Measurements from ENCODE around the gene KDM6B.

Gene KDM6B

DNA sequence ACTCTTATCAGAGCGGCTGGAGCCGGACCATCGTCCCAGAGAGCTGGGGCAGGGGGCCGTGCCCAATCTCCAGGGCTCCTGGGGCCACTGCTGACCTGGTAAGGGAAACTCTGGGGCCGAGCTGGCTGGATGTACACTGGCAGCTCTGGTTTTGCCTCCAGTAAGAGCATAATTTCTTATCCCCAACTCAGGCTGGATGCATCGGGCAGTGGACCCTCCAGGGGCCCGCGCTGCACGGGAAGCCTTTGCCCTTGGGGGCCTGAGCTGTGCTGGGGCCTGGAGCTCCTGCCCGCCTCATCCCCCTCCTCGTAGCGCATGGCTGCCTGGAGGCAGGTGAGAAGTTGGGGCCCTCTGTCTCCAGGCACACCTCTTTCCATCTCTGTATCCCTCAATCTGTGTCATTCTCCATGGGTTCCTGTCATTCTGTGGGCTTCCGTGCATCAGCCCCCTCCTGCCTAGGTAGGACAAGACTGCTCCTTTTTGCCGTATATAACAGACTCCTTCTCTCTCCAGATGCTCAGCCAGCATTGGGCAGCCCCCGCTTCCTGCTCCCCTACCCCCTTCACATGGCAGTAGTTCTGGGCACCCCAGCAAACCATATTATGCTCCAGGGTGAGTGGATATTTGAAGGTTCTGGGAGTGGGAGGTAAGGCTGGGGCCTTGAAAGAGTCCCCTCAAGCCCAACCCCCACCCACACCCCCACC, 11.5 kb downstream of the KDM6B start:
- H3K27ac ChIP-seq: peak overlapping the region; percentile 99
- TF ChIP-seq ZFX (IDR thresholded peaks at IDR 0.05; ENCODE audit: borderline replicate concordance): no peak
- TF ChIP-seq, protein P1, sequence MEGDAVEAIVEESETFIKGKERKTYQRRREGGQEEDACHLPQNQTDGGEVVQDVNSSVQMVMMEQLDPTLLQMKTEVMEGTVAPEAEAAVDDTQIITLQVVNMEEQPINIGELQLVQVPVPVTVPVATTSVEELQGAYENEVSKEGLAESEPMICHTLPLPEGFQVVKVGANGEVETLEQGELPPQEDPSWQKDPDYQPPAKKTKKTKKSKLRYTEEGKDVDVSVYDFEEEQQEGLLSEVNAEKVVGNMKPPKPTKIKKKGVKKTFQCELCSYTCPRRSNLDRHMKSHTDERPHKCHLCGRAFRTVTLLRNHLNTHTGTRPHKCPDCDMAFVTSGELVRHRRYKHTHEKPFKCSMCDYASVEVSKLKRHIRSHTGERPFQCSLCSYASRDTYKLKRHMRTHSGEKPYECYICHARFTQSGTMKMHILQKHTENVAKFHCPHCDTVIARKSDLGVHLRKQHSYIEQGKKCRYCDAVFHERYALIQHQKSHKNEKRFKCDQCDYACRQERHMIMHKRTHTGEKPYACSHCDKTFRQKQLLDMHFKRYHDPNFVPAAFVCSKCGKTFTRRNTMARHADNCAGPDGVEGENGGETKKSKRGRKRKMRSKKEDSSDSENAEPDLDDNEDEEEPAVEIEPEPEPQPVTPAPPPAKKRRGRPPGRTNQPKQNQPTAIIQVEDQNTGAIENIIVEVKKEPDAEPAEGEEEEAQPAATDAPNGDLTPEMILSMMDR (IDR thresholded peaks at IDR 0.05): no peak

GRCh38 chr17:7846063-7846735, 12.2 kb downstream of the KDM6B start:
- TF ChIP-seq ZFX (IDR thresholded peaks at IDR 0.05; ENCODE audit: borderline replicate concordance): no peak
- TF ChIP-seq, protein P1 (IDR thresholded peaks at IDR 0.05): no peak
- peak overlapping the region; percentile 99 for H3K27ac ChIP-seq

DNA sequence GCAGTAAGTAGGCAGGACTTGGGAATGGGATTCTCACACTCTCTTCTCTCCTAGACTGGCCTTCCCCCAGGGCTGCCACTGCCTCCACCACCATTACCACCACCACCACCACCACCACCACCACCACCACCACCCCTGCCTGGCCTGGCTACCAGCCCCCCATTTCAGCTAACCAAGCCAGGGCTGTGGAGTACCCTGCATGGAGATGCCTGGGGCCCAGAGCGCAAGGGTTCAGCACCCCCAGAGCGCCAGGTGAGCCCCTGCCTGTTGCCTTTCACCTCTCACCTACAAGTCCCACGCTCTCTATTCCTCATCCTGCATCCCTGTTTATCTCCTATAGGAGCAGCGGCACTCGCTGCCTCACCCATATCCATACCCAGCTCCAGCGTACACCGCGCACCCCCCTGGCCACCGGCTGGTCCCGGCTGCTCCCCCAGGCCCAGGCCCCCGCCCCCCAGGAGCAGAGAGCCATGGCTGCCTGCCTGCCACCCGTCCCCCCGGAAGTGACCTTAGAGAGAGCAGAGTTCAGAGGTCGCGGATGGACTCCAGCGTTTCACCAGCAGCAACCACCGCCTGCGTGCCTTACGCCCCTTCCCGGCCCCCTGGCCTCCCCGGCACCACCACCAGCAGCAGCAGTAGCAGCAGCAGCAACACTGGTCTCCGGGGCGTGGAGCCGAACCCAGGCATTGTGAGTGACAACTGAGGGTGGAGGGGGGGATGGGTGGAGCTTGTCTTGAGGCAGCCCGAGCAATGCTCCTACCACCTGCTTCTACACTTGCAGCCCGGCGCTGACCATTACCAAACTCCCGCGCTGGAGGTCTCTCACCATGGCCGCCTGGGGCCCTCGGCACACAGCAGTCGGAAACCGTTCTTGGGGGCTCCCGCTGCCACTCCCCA, 13.0 kb downstream of the KDM6B start:
- peak overlapping the region; percentile 99; the same call in 1 of the 2 replicates for H3K27ac ChIP-seq
- TF ChIP-seq, protein P1 (IDR thresholded peaks at IDR 0.05): no peak
- no peak for TF ChIP-seq ZFX (IDR thresholded peaks at IDR 0.05; ENCODE audit: borderline replicate concordance)

GRCh38 chr17:7848131-7848579, 14.1 kb downstream of the KDM6B start:
- TF ChIP-seq, protein P1 (IDR thresholded peaks at IDR 0.05): no peak
- TF ChIP-seq ZFX (IDR thresholded peaks at IDR 0.05; ENCODE audit: borderline replicate concordance): no peak
- H3K27ac ChIP-seq: 0 out of 2 replicates have a peak overlapping the region, but pooled peaks have one; percentile 7

GRCh38 chr17:7848739-7849129, 14.7 kb downstream of the KDM6B start:
- H3K27ac ChIP-seq: peak overlapping the region; percentile 98
- TF ChIP-seq, protein P1 (IDR thresholded peaks at IDR 0.05): no peak
- no peak for TF ChIP-seq ZFX (IDR thresholded peaks at IDR 0.05; ENCODE audit: borderline replicate concordance)

DNA sequence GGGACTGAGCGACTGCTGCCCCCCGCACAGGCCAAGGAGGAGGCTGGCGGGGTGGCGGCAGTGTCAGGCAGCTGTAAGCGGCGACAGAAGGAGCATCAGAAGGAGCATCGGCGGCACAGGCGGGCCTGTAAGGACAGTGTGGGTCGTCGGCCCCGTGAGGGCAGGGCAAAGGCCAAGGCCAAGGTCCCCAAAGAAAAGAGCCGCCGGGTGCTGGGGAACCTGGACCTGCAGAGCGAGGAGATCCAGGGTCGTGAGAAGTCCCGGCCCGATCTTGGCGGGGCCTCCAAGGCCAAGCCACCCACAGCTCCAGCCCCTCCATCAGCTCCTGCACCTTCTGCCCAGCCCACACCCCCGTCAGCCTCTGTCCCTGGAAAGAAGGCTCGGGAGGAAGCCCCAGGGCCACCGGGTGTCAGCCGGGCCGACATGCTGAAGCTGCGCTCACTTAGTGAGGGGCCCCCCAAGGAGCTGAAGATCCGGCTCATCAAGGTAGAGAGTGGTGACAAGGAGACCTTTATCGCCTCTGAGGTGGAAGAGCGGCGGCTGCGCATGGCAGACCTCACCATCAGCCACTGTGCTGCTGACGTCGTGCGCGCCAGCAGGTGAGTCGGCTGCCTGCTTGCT, 15.2 kb downstream of the KDM6B start:
- TF ChIP-seq, protein P1 (IDR thresholded peaks at IDR 0.05): no peak
- TF ChIP-seq ZFX (IDR thresholded peaks at IDR 0.05; ENCODE audit: borderline replicate concordance): no peak
- H3K27ac ChIP-seq: peak overlapping the region; percentile 98
